GM12878 (cell line): ENCODE results near the gene NOSTRIN. TPM values are rescaled to one million over a fixed set of nuclear protein-coding genes. Genes with fewer than 3 reads are reported as not detected.

ENCODE experiments used
- ATAC-seq: fragments of 200-7000 bp; cut with Tn5 transposase; 3 replicates; pipeline ENCODE4 v1.9.1; 2020; ENCODE audit warnings: mild to moderate bottlenecking, moderate library complexity
- BruUV-seq: library from RNA; stranded (reverse); fragments of 400-500 nt; replicated peaks from 2 replicates; lab custom pipeline; 2021; lab: Mats Ljungman, UMichigan
- CTCF ChIA-PET: fragments of 300-600 bp; sonication (Branson Sonifier 250); formaldehyde crosslinking; extraction: SDS; loops from one replicate; lab custom pipeline; 2021; ENCODE audit warnings: inconsistent platforms; lab: Yijun Ruan, JAX
- POLR2A ChIA-PET: fragments of 350-600 bp; formaldehyde crosslinking; extraction: SDS; loops from one replicate; lab custom pipeline; 2021; ENCODE audit warnings: inconsistent platforms; lab: Charles Lee
- RAD21 ChIA-PET: fragments of 300-600 bp; sonication (Branson Sonifier 250); formaldehyde crosslinking; loops from one replicate; lab custom pipeline; 2023; ENCODE audit warnings: antibody characterized with exemption; ENCODE audit not compliant: unreplicated experiment; lab: Charles Lee
- SMC1A ChIA-PET: fragments of 300-600 bp; sonication (Branson Sonifier 250); formaldehyde crosslinking; loops from one replicate; lab custom pipeline; 2023; ENCODE audit not compliant: unreplicated experiment, uncharacterized antibody; lab: Charles Lee
- DNase-seq: peaks from one replicate; pipeline ENCODE4 v3.0.0-alpha.2; 2011; ENCODE audit warnings: low read depth, low spot score
- FAIRE-seq: peaks from 3 replicates; lab custom pipeline; 2011; peaks lifted over from hg19 to GRCh38; lab: Jason Lieb, UNC
- H2AFZ ChIP-seq: 2 replicates; pipeline ENCODE4 v1.6.0; 2011; ENCODE audit warnings: low read depth, low read length, control low read depth; ENCODE audit not compliant: control insufficient read depth
- H3K27ac ChIP-seq: 2 replicates; pipeline ENCODE4 v1.5.1; 2011; ENCODE audit warnings: control low read depth; ENCODE audit not compliant: control insufficient read depth, insufficient read depth
- H3K27me3 ChIP-seq, 2 experiments: replicated peaks in 1 of 2; 2 replicates each; pipeline versions ENCODE4 v1.6.0 to v1.6.1; 2011; ENCODE audit warnings: low read length in 1 of 2; ENCODE audit not compliant: control insufficient read depth in 2 of 2, insufficient read depth in 2 of 2
- H3K36me3 ChIP-seq, 2 experiments: 2 replicates each; pipeline ENCODE4 v1.5.1; 2011; ENCODE audit warnings: low read length in 1 of 2; ENCODE audit not compliant: control insufficient read depth in 2 of 2, insufficient read depth in 2 of 2
- H3K4me1 ChIP-seq: 2 replicates; pipeline ENCODE4 v1.6.1; 2011; ENCODE audit warnings: mild to moderate bottlenecking, low read length, moderate library complexity, mixed read lengths; ENCODE audit not compliant: control insufficient read depth, insufficient read depth
- H3K4me2 ChIP-seq: 2 replicates; pipeline ENCODE4 v1.6.0; 2011; ENCODE audit warnings: control low read depth; ENCODE audit not compliant: control insufficient read depth, insufficient read depth
- H3K4me3 ChIP-seq: fragments of 200-600 bp; sonication (generic); 2 replicates; pipeline ENCODE4 v1.5.1; 2016
- H3K79me2 ChIP-seq: 2 replicates; pipeline ENCODE4 v1.6.0; 2011; ENCODE audit warnings: low read length; ENCODE audit not compliant: control insufficient read depth, insufficient read depth
- H3K9ac ChIP-seq: 2 replicates; pipeline ENCODE4 v1.8.0; 2011; ENCODE audit warnings: low read length, control low read depth, mixed read lengths; ENCODE audit not compliant: control insufficient read depth, insufficient read depth
- H3K9me3 ChIP-seq: replicated peaks from 3 replicates; pipeline ENCODE4 v1.5.1; 2011; ENCODE audit warnings: mild to moderate bottlenecking, low read length; ENCODE audit not compliant: control insufficient read depth, insufficient read depth
- H4K20me1 ChIP-seq: 2 replicates; pipeline ENCODE4 v1.6.0; 2011; ENCODE audit not compliant: control insufficient read depth, insufficient read depth
- BRCA1 ChIP-seq: IDR thresholded peaks from 2 replicates; pipeline ENCODE4 v1.6.1; 2011; ENCODE audit warnings: low read depth, low read length, improper control_type of control experiment
- EED ChIP-seq: sonication (generic); IDR thresholded peaks from 2 replicates; pipeline ENCODE4 v1.6.1; 2016; ENCODE audit warnings: antibody characterized with exemption, low read depth
- GABPA ChIP-seq: IDR thresholded peaks from 2 replicates; pipeline ENCODE4 v1.6.1; 2014; ENCODE audit warnings: antibody characterized with exemption, low read depth, mild to moderate bottlenecking, inconsistent platforms
- MEF2B ChIP-seq: fragments of 450-650 bp; IDR thresholded peaks from 2 replicates; pipeline ENCODE4 v1.6.1; 2018; ENCODE audit warnings: mild to moderate bottlenecking, moderate library complexity; ENCODE audit not compliant: partially characterized antibody, poor library complexity, severe bottlenecking
- MTA3 ChIP-seq: IDR thresholded peaks from 2 replicates; pipeline ENCODE4 v1.6.1; 2012; ENCODE audit warnings: low read length, inconsistent platforms, borderline replicate concordance
- MXI1 ChIP-seq: fragments of 150-350 bp; IDR thresholded peaks from 2 replicates; pipeline ENCODE4 v1.6.1; 2011; ENCODE audit warnings: low read depth, mild to moderate bottlenecking, inconsistent platforms, low read length, improper control_type of control experiment
- PML ChIP-seq: IDR thresholded peaks from 2 replicates; pipeline ENCODE4 v1.6.1; 2012; ENCODE audit warnings: low read length, inconsistent platforms
- POLR2AphosphoS2 ChIP-seq: IDR thresholded peaks from 2 replicates; pipeline ENCODE4 v1.6.1; 2011; ENCODE audit warnings: low read depth, mild to moderate bottlenecking, low read length, improper control_type of control experiment, moderate library complexity
- STAT1 ChIP-seq: fragments of 450-650 bp; conservative IDR thresholded peaks from 2 replicates; pipeline ENCODE4 v1.6.1; 2014; ENCODE audit warnings: antibody characterized with exemption, mild to moderate bottlenecking
- TCF12 ChIP-seq: IDR thresholded peaks from 2 replicates; pipeline ENCODE4 v1.6.1; 2011; ENCODE audit warnings: low read depth, mild to moderate bottlenecking, low read length
- ZSCAN29 ChIP-seq: fragments of 450-650 bp; IDR thresholded peaks from 2 replicates; pipeline ENCODE4 v1.6.1; 2017; ENCODE audit warnings: mild to moderate bottlenecking, moderate library complexity
- WGBS: methylation state at CpG from one replicate; pipeline ENCODE4 v1.1.6; 2016; ENCODE audit warnings: low lambda C conversion rate; ENCODE audit not compliant: insufficient replicate concordance, insufficient coverage; ENCODE audit errors: missing lambda C conversion rate; 5-methylcytosine and 5-hydroxymethylcytosine counted together
- in situ Hi-C: fragments of 300-500 bp; cut with MboI; formaldehyde crosslinking; loops from 9 replicates; pipeline ENCODE4 v1.14.3; 2018; ENCODE audit warnings: mixed read lengths
- intact Hi-C: fragments of 100-400 bp; cut with micrococcal nuclease; formaldehyde crosslinking; loops from one replicate; pipeline ENCODE4 v1.14.2; 2022; ENCODE audit not compliant: unreplicated experiment
- polyA plus RNA-seq, 11 experiments: library from polyadenylated mRNA; depleted of rRNA in 4 of 11; unstranded in 6 of 11; stranded (reverse) in 5 of 11; fragments of >200 nt; fragmentation: Nextera tagmentation in 4 of 11; fragmentation: Illumina TruSeq in 1 of 11; extraction: Ambion mirVana in 4 of 11; extraction: Trizol in 1 of 11; gene quantifications; 1 replicate in 1 of 11; 2 replicates in 10 of 11; pipeline versions ENCODE4 v1.2.1 to v1.2.3, GENCODE V29; 2011 to 2016; ENCODE audit warnings: inconsistent platforms in 2 of 11, missing spikeins in 2 of 11, low read depth in 1 of 11
- total RNA-seq, 4 experiments: library from RNA; depleted of rRNA in 3 of 4; stranded (reverse); fragments of >200 nt in 3 of 4; fragmentation: Illumina TruSeq in 1 of 4; extraction: Trizol in 1 of 4; gene quantifications; 2 replicates each; pipeline versions ENCODE4 v1.2.1 to v1.2.3, GENCODE V29; 2013 to 2021
- TF ChIP-seq, protein P1 (sequence below): fragments of 450-650 bp; IDR thresholded peaks from 2 replicates; pipeline ENCODE4 v1.6.1; 2014; ENCODE audit warnings: mild to moderate bottlenecking
- TF ChIP-seq, protein P2 (sequence below): fragments of 450-650 bp; IDR thresholded peaks from 2 replicates; pipeline ENCODE4 v1.6.1; 2017; ENCODE audit warnings: mild to moderate bottlenecking, low read depth, inconsistent platforms; ENCODE audit not compliant: poor library complexity, severe bottlenecking
- TF ChIP-seq, protein P3 (sequence below): IDR thresholded peaks from 2 replicates; pipeline ENCODE4 v1.6.1; 2012; ENCODE audit warnings: mild to moderate bottlenecking, low read depth, low read length

The NOSTRIN gene
- total and polyA plus RNA-seq, 10 of the 15 experiments (the other 5 are each of a cell fraction or from before 2014, with no cell fraction given): 0.13 to 0.42 (median 0.37) TPM; not detected in 5

DNA sequence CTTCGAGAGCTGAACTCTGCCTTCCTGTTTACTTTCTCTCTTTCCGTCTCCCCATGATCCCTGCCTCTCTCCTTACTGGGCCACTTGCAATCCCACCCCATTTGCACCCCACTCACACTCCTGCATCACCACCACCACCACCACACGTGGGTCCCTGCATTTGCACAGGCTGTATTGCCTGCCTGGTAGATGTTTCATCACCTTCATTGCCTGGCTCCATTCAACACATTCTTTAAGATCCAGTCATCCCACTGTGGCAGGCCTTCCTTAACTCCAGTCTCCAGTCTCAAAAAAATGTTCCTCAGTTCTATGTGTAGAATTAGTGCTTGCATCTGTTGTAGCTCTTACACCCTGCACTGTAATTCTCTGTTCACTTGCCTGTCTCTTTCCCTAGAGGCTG, 13.9 kb downstream of the NOSTRIN start:
- intact Hi-C loops (no loop called here), in situ Hi-C loops (no loop called here)
- no peaks in the 10 kb centered on the region; the same call in 1 of the 2 replicates for H4K20me1 ChIP-seq
- H3K27me3 ChIP-seq: peaks cover 1 to 5% of the 10 kb centered on the region in 2 experiments; a peak in 2 of 4 replicates
- TF ChIP-seq STAT1 (no peak), ZSCAN29 (no peak), TCF12 (no peak), POLR2AphosphoS2 (no peak), MTA3 (no peak), MEF2B (no peak), GABPA (no peak), EED (no peak), MXI1 (no peak), BRCA1 (no peak), PML (no peak)
- TF ChIP-seq, protein P1, sequence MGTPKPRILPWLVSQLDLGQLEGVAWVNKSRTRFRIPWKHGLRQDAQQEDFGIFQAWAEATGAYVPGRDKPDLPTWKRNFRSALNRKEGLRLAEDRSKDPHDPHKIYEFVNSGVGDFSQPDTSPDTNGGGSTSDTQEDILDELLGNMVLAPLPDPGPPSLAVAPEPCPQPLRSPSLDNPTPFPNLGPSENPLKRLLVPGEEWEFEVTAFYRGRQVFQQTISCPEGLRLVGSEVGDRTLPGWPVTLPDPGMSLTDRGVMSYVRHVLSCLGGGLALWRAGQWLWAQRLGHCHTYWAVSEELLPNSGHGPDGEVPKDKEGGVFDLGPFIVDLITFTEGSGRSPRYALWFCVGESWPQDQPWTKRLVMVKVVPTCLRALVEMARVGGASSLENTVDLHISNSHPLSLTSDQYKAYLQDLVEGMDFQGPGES: no peak
- TF ChIP-seq, protein P2, sequence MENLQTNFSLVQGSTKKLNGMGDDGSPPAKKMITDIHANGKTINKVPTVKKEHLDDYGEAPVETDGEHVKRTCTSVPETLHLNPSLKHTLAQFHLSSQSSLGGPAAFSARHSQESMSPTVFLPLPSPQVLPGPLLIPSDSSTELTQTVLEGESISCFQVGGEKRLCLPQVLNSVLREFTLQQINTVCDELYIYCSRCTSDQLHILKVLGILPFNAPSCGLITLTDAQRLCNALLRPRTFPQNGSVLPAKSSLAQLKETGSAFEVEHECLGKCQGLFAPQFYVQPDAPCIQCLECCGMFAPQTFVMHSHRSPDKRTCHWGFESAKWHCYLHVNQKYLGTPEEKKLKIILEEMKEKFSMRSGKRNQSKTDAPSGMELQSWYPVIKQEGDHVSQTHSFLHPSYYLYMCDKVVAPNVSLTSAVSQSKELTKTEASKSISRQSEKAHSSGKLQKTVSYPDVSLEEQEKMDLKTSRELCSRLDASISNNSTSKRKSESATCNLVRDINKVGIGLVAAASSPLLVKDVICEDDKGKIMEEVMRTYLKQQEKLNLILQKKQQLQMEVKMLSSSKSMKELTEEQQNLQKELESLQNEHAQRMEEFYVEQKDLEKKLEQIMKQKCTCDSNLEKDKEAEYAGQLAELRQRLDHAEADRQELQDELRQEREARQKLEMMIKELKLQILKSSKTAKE: no peak
- TF ChIP-seq, protein P3, sequence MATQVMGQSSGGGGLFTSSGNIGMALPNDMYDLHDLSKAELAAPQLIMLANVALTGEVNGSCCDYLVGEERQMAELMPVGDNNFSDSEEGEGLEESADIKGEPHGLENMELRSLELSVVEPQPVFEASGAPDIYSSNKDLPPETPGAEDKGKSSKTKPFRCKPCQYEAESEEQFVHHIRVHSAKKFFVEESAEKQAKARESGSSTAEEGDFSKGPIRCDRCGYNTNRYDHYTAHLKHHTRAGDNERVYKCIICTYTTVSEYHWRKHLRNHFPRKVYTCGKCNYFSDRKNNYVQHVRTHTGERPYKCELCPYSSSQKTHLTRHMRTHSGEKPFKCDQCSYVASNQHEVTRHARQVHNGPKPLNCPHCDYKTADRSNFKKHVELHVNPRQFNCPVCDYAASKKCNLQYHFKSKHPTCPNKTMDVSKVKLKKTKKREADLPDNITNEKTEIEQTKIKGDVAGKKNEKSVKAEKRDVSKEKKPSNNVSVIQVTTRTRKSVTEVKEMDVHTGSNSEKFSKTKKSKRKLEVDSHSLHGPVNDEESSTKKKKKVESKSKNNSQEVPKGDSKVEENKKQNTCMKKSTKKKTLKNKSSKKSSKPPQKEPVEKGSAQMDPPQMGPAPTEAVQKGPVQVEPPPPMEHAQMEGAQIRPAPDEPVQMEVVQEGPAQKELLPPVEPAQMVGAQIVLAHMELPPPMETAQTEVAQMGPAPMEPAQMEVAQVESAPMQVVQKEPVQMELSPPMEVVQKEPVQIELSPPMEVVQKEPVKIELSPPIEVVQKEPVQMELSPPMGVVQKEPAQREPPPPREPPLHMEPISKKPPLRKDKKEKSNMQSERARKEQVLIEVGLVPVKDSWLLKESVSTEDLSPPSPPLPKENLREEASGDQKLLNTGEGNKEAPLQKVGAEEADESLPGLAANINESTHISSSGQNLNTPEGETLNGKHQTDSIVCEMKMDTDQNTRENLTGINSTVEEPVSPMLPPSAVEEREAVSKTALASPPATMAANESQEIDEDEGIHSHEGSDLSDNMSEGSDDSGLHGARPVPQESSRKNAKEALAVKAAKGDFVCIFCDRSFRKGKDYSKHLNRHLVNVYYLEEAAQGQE: no peak
- ChIA-PET POLR2A (no interaction called here), SMC1A (no interaction called here), RAD21 (no interaction called here), CTCF (no interaction called here)
- H3K4me1 ChIP-seq: no peaks in the 10 kb centered on the region
- H3K27ac ChIP-seq: no peak overlapping the region
- no TSS peak for BruUV-seq
- H3K9me3 ChIP-seq: no peaks in the 10 kb centered on the region
- no peak overlapping the region for H3K9ac ChIP-seq
- no peaks in the 10 kb centered on the region for H3K36me3 ChIP-seq
- DNase-seq (no peak), FAIRE-seq (no peak), ATAC-seq (no peak)
- no peak overlapping the region for H3K4me2 ChIP-seq
- 24% methylated on average over 3 of the region's 3 CpGs for WGBS
- H2AFZ ChIP-seq: no peak overlapping the region
- H3K4me3 ChIP-seq: no peak overlapping the region
- no peaks in the 10 kb centered on the region for H3K79me2 ChIP-seq
